AG04450 (cell line): ENCODE data around the gene MAD2L2. TPM values are rescaled to one million over a fixed set of nuclear protein-coding genes. Genes with fewer than 3 reads are reported as not detected.

ENCODE experiments used
- CTCF ChIA-PET: fragments of 300-600, 350-600 bp; formaldehyde crosslinking; extraction: SDS; loops from one replicate; lab custom pipeline; 2022; ENCODE audit warnings: antibody characterized with exemption, inconsistent platforms; lab: Charles Lee
- POLR2A ChIA-PET: fragments of 350-600 bp; formaldehyde crosslinking; extraction: SDS; loops from one replicate; lab custom pipeline; 2021; ENCODE audit warnings: antibody characterized with exemption, inconsistent platforms; lab: Yijun Ruan, JAX
- DNase-seq: peaks from one replicate; pipeline ENCODE4 v3.0.0-alpha.2; 2011; ENCODE audit warnings: low read depth, low spot score
- H3K27ac ChIP-seq: one replicate; pipeline ENCODE4 v1.5.1; 2012; ENCODE audit warnings: low read depth, low read length, control low read depth
- H3K27me3 ChIP-seq: one replicate; pipeline ENCODE4 v1.6.0; 2012; ENCODE audit warnings: low read length; ENCODE audit not compliant: control insufficient read depth, insufficient read depth
- H3K4me3 ChIP-seq: 2 replicates; pipeline ENCODE4 v1.5.1; 2011; ENCODE audit warnings: mild to moderate bottlenecking, low read depth, low read length, control low read depth
- H3K9me3 ChIP-seq: 2 replicates; pipeline ENCODE4 v1.5.1; 2012; ENCODE audit warnings: low read length; ENCODE audit not compliant: control insufficient read depth, insufficient read depth
- CTCF ChIP-seq: IDR thresholded peaks from 2 replicates; pipeline ENCODE4 v1.5.1; 2011; ENCODE audit warnings: low read depth, low read length, control low read depth, inconsistent platforms
- polyA plus RNA-seq: library from polyadenylated mRNA; depleted of rRNA; stranded (reverse); fragments of >200 nt; gene quantifications from 2 replicates; pipeline ENCODE4 v1.2.3, GENCODE V29; 2011; rRNA removed

MAD2L2 gene
- polyA plus RNA-seq, 1 experiment: 34.9 TPM

- no peak overlapping the region for H3K4me3 ChIP-seq
- peaks cover 2% of the 10 kb centered on the region for H3K27me3 ChIP-seq
- H3K9me3 ChIP-seq: no peaks in the 10 kb centered on the region
- ChIA-PET CTCF (no interaction called here), POLR2A (no interaction called here)
- no peak for DNase-seq
- TF ChIP-seq CTCF: no peak
- H3K27ac ChIP-seq: no peak overlapping the region
Observed at GRCh38 chr1:11629184-11630016, 51.5 kb downstream of the MAD2L2 start.

GRCh38 chr1:11628767-11629166 is 52.2 kb downstream of the MAD2L2 start:
- no peak for TF ChIP-seq CTCF
- CTCF ChIA-PET: interaction anchor here (0.7 kb wide), 1 partner anchor 226 kb away, joined by 3 read pairs; no protein-coding TSS in a partner anchor
- H3K27me3 ChIP-seq: peaks cover 2% of the 10 kb centered on the region
- H3K9me3 ChIP-seq: no peaks in the 10 kb centered on the region
- POLR2A ChIA-PET: no interaction called here
- H3K27ac ChIP-seq: no peak overlapping the region
- no peak overlapping the region for H3K4me3 ChIP-seq
- DNase-seq: no peak

- Histone ChIP-seq H3K4me3 (no peak overlapping the region), H3K9me3 (no peaks in the 10 kb centered on the region), H3K27ac (no peak overlapping the region), H3K27me3 (peaks cover 2% of the 10 kb centered on the region)
- TF ChIP-seq CTCF: no peak
- ChIA-PET POLR2A (no interaction called here), CTCF (no interaction called here)
- DNase-seq: no peak
Observed at GRCh38 chr1:11626551-11626950, 54.4 kb downstream of the MAD2L2 start.

Other genes starting within 250 kb of the MAD2L2 start
- 0.02 and 0.05 TPM in 2 replicates for gene DISP3, start 202.0 kb downstream of the MAD2L2 start, polyA plus RNA-seq
- 1.3 and 1.5 TPM in 2 replicates for gene FBXO2, start 26.7 kb downstream of the MAD2L2 start, polyA plus RNA-seq
- 12.3 and 14.8 TPM in 2 replicates for gene FBXO44, start 26.3 kb downstream of the MAD2L2 start, polyA plus RNA-seq
- 6.9 and 8.0 TPM in 2 replicates for gene FBXO6, start 16.9 kb downstream of the MAD2L2 start, polyA plus RNA-seq
- gene DRAXIN, start 10.6 kb upstream of the MAD2L2 start, polyA plus RNA-seq: 0.04 and 0.05 TPM in 2 replicates
- gene AGTRAP, start 55.0 kb upstream of the MAD2L2 start, polyA plus RNA-seq: 26.8 and 39.0 TPM in 2 replicates
- 0.11 and 0.32 TPM in 2 replicates for gene C1orf167, start 81.0 kb upstream of the MAD2L2 start, polyA plus RNA-seq
- 7.7 and 8.8 TPM in 2 replicates for gene MTHFR, start 124.8 kb upstream of the MAD2L2 start, polyA plus RNA-seq
- 9.0 and 10.7 TPM in 2 replicates for gene CLCN6, start 125.0 kb upstream of the MAD2L2 start, polyA plus RNA-seq
- gene NPPA, start 166.6 kb upstream of the MAD2L2 start, polyA plus RNA-seq: not detected in 2 replicates
- not detected in 2 replicates for gene NPPB, start 177.8 kb upstream of the MAD2L2 start, polyA plus RNA-seq
- 35.8 and 45.5 TPM in 2 replicates for gene KIAA2013, start 245.3 kb upstream of the MAD2L2 start, polyA plus RNA-seq